UCSD-AML1 (cell line): ENCODE data around the gene REXO4.

Experiments
- DNase-seq: peaks from one replicate; lab custom pipeline; 2025; ENCODE audit not compliant: unreplicated experiment; lab: John Stamatoyannopoulos, UW

The REXO4 gene

DNA sequence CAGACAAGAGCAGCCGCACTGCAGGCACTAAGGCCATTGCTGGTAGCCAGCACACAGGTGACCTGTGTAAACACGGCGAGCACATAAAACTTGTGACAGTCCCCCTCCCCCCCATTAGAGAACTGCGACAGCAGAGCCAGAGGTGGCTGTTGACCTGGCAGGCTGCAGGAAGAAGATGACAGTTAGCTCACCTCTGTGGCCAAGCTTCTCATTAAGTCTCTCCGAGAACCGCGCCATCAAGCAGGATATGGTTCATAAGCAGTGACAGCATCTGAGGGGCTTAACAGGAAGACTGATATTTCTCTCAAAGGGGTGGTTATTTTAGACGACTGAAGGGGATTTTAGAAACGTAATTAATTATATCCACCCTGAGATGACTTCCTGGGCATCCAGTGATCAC lies 47.1 kb downstream of the REXO4 start:
- DNase-seq, result no peak

- no peak for DNase-seq
Observed at GRCh38 chr9:133369933-133370332, 47.9 kb downstream of the REXO4 start.

GRCh38 chr9:133369422-133369821 lies 48.4 kb downstream of the REXO4 start:
- no peak for DNase-seq

- no peak for DNase-seq
Observed at GRCh38 chr9:133368249-133368881, 49.4 kb downstream of the REXO4 start.

GRCh38 chr9:133367778-133368177 lies 50.0 kb downstream of the REXO4 start:
- no peak for DNase-seq

DNA sequence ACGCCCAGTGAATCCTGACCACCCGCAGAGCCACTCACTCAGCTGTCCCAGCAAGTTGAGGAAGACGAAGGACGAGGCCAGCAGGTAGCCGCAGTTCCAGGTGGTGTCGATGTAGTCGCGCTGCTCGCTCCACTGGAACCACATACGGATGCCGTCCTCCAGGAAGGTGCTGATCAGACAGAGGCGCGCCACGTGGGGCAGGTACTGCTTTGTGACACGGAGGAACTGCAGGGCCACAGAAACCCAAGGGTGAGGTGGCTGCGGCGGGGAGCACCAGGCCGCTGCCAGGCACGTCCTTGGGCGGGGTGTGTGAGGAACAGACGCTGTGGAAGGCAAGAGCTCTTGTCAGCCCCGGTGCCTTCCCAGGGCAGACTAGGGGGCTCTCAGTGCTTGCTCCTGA lies 50.6 kb downstream of the REXO4 start:
- no peak for DNase-seq

DNA sequence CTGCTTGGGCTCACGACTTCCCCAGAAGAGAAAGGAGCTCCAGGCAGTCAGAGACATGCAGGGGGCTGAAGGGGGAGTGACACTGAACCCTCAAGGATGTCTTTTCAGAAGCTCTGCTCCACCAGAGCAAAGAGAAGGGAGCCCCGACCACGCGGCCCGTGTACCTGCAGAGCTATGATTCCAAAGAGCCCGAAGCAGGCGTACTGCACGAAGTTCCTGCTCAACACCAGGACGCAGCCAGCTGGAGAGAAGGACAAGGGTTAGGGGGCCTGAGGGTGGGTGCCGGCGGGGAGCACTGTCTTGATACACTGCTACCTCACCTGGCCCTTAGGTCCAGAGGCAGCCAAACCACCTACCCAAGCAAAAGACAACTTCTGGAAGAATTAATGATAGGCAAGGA lies 51.4 kb downstream of the REXO4 start:
- no peak for DNase-seq

DNA sequence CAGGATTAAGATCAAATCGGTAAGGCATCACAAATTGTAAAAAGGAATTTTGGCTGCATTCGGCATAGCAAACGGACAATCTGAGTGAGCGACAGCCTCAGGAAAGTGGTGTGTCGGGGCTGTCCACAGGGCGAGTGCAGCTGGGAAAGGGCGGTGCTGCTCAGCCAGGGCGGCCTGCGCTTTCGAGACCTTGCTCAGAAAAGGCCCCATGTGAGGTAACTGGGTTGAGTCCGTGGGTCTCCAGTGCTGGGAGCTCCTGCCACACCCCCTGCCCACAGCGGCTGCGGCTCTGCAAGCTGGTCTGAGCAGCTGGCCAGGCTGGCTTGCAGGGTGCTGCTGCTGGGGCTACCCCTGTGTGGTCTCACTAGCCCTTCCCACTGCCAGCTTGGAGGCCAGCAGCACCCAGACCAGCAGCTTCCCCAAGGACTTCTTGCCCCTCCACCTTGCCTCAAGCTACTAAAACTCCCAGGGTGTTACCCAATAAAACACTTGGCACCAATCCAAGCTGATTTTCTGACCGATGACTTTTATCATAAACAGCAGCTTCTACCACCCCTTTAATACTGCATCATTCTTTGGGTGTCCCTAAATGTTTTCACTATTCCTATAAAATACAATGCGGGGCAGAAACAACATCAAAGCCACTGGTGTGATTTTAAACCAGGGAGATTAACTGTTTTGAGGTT lies 55.3 kb downstream of the REXO4 start:
- no peak for DNase-seq

- no peak for DNase-seq
Observed at GRCh38 chr9:133361507-133362092, 56.2 kb downstream of the REXO4 start.

DNA sequence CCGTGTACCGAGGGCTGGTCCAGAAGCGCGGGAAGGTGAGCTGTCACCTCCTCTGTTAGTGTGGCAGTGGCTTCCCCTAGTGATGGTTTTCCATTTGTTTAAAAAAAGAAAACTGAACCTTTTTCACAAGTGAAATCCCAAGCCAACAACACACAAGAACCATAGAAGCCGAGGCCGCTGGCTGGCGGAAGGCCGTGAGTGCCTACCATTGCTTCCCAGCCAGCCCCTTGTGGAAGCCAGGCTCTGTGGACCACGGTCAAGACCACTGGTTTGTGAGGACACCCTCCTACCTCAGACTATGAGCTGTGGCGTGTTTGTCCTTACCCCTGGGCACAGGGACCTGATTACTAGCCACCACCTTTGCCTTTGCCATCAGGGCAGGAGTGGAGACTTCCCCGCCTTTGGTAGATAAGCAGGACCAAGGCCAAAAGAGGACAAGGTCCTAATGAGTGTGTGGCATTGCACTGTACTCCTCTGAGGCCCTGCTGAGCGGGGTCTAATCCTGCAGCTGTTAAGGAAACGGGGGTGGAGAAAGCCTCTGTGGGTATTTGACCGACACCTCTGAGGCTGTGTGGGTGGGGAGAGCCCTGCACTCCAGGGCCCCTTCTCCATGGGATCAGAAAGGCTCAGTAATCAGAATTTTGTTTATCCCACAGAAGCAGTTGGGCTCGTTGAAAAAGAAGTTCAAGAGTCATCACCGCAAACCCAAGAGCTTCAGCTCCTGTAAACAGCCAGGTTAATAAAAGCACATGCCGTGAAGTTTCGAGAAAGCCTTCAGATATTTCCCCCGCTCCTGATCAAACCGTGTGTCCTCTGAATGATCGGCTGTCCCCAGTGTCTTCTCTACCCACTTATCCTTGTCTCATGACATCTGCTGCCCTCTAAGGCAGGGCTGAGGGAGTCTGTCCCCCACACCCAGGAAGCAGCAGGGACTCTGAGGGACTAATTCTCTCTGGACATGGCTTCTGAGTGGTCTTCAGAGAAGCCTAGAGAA lies 57.1 kb downstream of the REXO4 start:
- DNase-seq, result no peak

GRCh38 chr9:133359399-133360175 lies 58.2 kb downstream of the REXO4 start:
- peak; percentile 44 for DNase-seq

GRCh38 chr9:133357656-133358055 lies 60.2 kb downstream of the REXO4 start:
- no peak for DNase-seq

DNA sequence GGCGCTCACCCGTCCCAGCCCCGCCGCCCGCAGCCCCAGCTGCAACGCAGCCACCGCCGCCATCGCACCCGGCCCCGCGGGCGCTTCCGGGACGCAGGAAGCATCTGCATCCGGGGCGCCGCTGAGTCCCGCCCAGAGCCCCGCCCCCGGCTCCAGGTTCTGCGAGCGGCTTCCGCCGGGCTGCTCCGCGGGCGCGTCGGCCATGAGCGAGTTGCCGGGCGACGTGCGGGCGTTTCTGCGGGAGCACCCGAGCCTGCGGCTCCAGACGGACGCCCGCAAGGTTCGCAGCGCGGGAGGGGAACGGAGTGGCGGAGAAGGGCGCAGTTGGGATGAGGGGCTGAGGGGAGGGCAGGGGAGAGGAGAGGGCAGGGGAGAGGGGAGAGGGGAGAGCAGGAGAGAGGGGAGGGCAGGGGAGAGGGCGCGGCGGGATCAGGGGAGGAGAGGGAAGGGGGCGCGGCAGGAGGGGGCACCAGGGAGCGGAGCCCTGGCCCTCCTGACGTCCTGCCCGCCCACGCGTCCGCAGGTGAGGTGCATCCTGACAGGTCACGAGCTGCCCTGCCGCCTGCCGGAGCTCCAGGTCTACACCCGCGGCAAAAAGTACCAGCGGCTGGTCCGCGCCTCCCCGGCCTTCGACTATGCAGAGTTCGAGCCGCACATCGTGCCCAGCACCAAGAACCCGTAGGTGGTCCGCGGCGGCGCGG lies 61.3 kb downstream of the REXO4 start, which contains the start of the genes SURF1 and SURF2:
TSS of gene SURF1 (minus strand) at position 97 of the 701 bp plus-strand sequence. CDS start at position 63, 34 bp downstream.
TSS of gene SURF2 (plus strand) at position 160 of the 701 bp plus-strand sequence. CDS start at position 203, 43 bp downstream.
- DNase-seq, result peak; percentile 86
